ENCODE measurements around the gene PPP1R36.
"Not testable (repeated sequence)": the region's sequence is repeated elsewhere in the genome, so short reads cannot be mapped to it uniquely, and the experiment has no call there.

PPP1R36 gene

GRCh38 chr14:64520699-64521098 is 29.1 kb upstream of the PPP1R36 start:
- DNase-seq (ENCODE audit: low read depth, low spot score): no peak

GRCh38 chr14:64522591-64523355 is 27.0 kb upstream of the PPP1R36 start:
- DNase-seq (ENCODE audit: low read depth, low spot score): no peak

GRCh38 chr14:64525354-64525753 is 24.4 kb upstream of the PPP1R36 start:
- DNase-seq (ENCODE audit: low read depth, low spot score): no peak

- no peak for DNase-seq (ENCODE audit: low read depth, low spot score)
Observed at GRCh38 chr14:64531567-64531966, 18.2 kb upstream of the PPP1R36 start.

- DNase-seq (ENCODE audit: low read depth, low spot score): no peak
Observed at GRCh38 chr14:64536488-64537245, 13.1 kb upstream of the PPP1R36 start.

- DNase-seq (ENCODE audit: low read depth, low spot score): peak; percentile 100
Observed at GRCh38 chr14:64540208-64541202, 9.3 kb upstream of the PPP1R36 start, which contains the start of gene HSPA2. Gene HSPA2 (plus strand): TSS chr14:64540741. CDS start chr14:64540850, 109 bp downstream.

GRCh38 chr14:64541261-64541971 is 8.3 kb upstream of the PPP1R36 start:
- peak; percentile 65 for DNase-seq (ENCODE audit: low read depth, low spot score)

- peak; percentile 61 for DNase-seq (ENCODE audit: low read depth, low spot score)
Observed at GRCh38 chr14:64541972-64542835, 7.6 kb upstream of the PPP1R36 start.

GRCh38 chr14:64542836-64543201 is 6.9 kb upstream of the PPP1R36 start:
- no peak for DNase-seq (ENCODE audit: low read depth, low spot score)

- DNase-seq (ENCODE audit: low read depth, low spot score): no peak
Observed at GRCh38 chr14:64544607-64545312, 5.0 kb upstream of the PPP1R36 start.

- DNase-seq (ENCODE audit: low read depth, low spot score): no peak
Observed at GRCh38 chr14:64549016-64549415, 745 bp upstream of the PPP1R36 start.

GRCh38 chr14:64550621-64551333 is 1.0 kb downstream of the PPP1R36 start:
- DNase-seq (ENCODE audit: low read depth, low spot score): no peak

- DNase-seq (ENCODE audit: low read depth, low spot score): peak; percentile 36
Observed at GRCh38 chr14:64554556-64554955, 4.8 kb downstream of the PPP1R36 start.

- DNase-seq (ENCODE audit: low read depth, low spot score): peak; percentile 60
Observed at GRCh38 chr14:64556526-64556925, 6.8 kb downstream of the PPP1R36 start.

- DNase-seq (ENCODE audit: low read depth, low spot score): not testable (repeated sequence)
Observed at GRCh38 chr14:64558216-64558615, 8.5 kb downstream of the PPP1R36 start.

GRCh38 chr14:64561631-64562030 is 11.9 kb downstream of the PPP1R36 start:
- no peak for DNase-seq (ENCODE audit: low read depth, low spot score)

- DNase-seq (ENCODE audit: low read depth, low spot score): no peak
Observed at GRCh38 chr14:64562436-64562835, 12.7 kb downstream of the PPP1R36 start.

GRCh38 chr14:64563696-64564095 is 13.9 kb downstream of the PPP1R36 start:
- DNase-seq (ENCODE audit: low read depth, low spot score): no peak

- DNase-seq (ENCODE audit: low read depth, low spot score): no peak
Observed at GRCh38 chr14:64566651-64567122, 16.9 kb downstream of the PPP1R36 start.

Data from ELF-1 (cell line).